M059J (cell line): ENCODE data around the gene LIMS3. TPM values are rescaled to one million over a fixed set of nuclear protein-coding genes. Genes with fewer than 3 reads are reported as not detected.
"Not testable (repeated sequence)": the region's sequence is repeated elsewhere in the genome, so short reads cannot be mapped to it uniquely, and the experiment has no call there.

Experiments
- DNase-seq: peaks from one replicate; pipeline ENCODE4 v3.0.0-alpha.2; 2012; ENCODE audit warnings: low read depth
- total RNA-seq: library from RNA; depleted of rRNA; stranded (reverse); fragments of >200 nt; shearing (Covaris generic); gene quantifications from 2 replicates; pipeline ENCODE4 v1.2.3, GENCODE V29; 2014; rRNA removed

The LIMS3 gene
- 0.17 and 2.3 TPM in 2 replicates for total RNA-seq

GRCh38 chr2:109898462-109899336 is at the start of gene LIMS3:
Gene LIMS3 (plus strand): TSS chr2:109898688. CDS start chr2:109898729, 41 bp downstream.
- DNase-seq, result not testable (repeated sequence)

- DNase-seq, result not testable (repeated sequence)
Observed at GRCh38 chr2:109871129-109871751, 27.2 kb upstream of the LIMS3 start.

GRCh38 chr2:109876625-109877024 is 21.9 kb upstream of the LIMS3 start:
- DNase-seq, result not testable (repeated sequence)

GRCh38 chr2:109882112-109882511 is 16.4 kb upstream of the LIMS3 start:
- DNase-seq, result not testable (repeated sequence)

GRCh38 chr2:109888414-109888813 is 10.1 kb upstream of the LIMS3 start:
- DNase-seq, result not testable (repeated sequence)

GRCh38 chr2:109889909-109890308 is 8.6 kb upstream of the LIMS3 start:
- not testable (repeated sequence) for DNase-seq

- not testable (repeated sequence) for DNase-seq
Observed at GRCh38 chr2:109891024-109891423, 7.5 kb upstream of the LIMS3 start.

GRCh38 chr2:109893736-109894135 is 4.8 kb upstream of the LIMS3 start:
- not testable (repeated sequence) for DNase-seq

GRCh38 chr2:109894141-109894540 is 4.3 kb upstream of the LIMS3 start:
- DNase-seq, result not testable (repeated sequence)

GRCh38 chr2:109895090-109895869 is 3.2 kb upstream of the LIMS3 start:
- not testable (repeated sequence) for DNase-seq

GRCh38 chr2:109896212-109896611 is 2.3 kb upstream of the LIMS3 start:
- not testable (repeated sequence) for DNase-seq

GRCh38 chr2:109897769-109898461 is 573 bp upstream of the LIMS3 start:
- DNase-seq, result not testable (repeated sequence)

- DNase-seq, result not testable (repeated sequence)
Observed at GRCh38 chr2:109905796-109906195, 7.3 kb downstream of the LIMS3 start.

GRCh38 chr2:109908626-109909025 is 10.1 kb downstream of the LIMS3 start:
- not testable (repeated sequence) for DNase-seq

GRCh38 chr2:109910789-109911188 is 12.3 kb downstream of the LIMS3 start:
- not testable (repeated sequence) for DNase-seq

GRCh38 chr2:109913911-109914310 is 15.4 kb downstream of the LIMS3 start:
- DNase-seq, result not testable (repeated sequence)

- DNase-seq, result not testable (repeated sequence)
Observed at GRCh38 chr2:109914552-109914951, 16.1 kb downstream of the LIMS3 start.

GRCh38 chr2:109915830-109916229 is 17.3 kb downstream of the LIMS3 start:
- not testable (repeated sequence) for DNase-seq

- not testable (repeated sequence) for DNase-seq
Observed at GRCh38 chr2:109920162-109920561, 21.7 kb downstream of the LIMS3 start.

GRCh38 chr2:109921543-109922384 is 23.3 kb downstream of the LIMS3 start:
- not testable (repeated sequence) for DNase-seq
